CD4-positive, alpha-beta T cell (primary cell): ENCODE data around the gene TLCD3B. TPM values are rescaled to one million over a fixed set of nuclear protein-coding genes. Genes with fewer than 3 reads are reported as not detected.

Source experiments
- ATAC-seq: fragments of 200-7000 bp; cut with Tn5 transposase; one replicate; pipeline ENCODE4 v1.10.0; 2022; ENCODE audit warnings: mild to moderate bottlenecking; ENCODE audit not compliant: poor library complexity
- CTCF ChIA-PET: fragments of 350-600 bp; sonication (Branson Sonifier 250); formaldehyde crosslinking; loops from one replicate; lab custom pipeline; 2021; ENCODE audit warnings: antibody characterized with exemption, inconsistent platforms; lab: Charles Lee
- POLR2A ChIA-PET: fragments of 350-600 bp; sonication (Branson Sonifier 250); formaldehyde crosslinking; loops from one replicate; lab custom pipeline; 2021; ENCODE audit warnings: antibody characterized with exemption, inconsistent platforms; lab: Charles Lee
- DNase-seq, 14 experiments: peaks; one replicate each; pipeline ENCODE4 v3.0.0-alpha.2; 2013 to 2020; ENCODE audit warnings: mixed read lengths in 2 of 14
- H3K27ac ChIP-seq, 2 donors: one replicate each; pipeline versions ENCODE4 v1.5.1 to v1.7.0; 2013; ENCODE audit warnings: low read length in 2 of 2, low read depth in 1 of 2, mild to moderate bottlenecking in 1 of 2
- H3K27me3 ChIP-seq, 2 experiments: 1 replicate in 1 of 2; 2 replicates in 1 of 2; pipeline versions ENCODE4 v1.6.1 to v1.7.0; 2013; ENCODE audit warnings: low read length in 2 of 2, control low read depth in 1 of 2, mild to moderate bottlenecking in 1 of 2, moderate library complexity in 1 of 2; ENCODE audit not compliant: insufficient read depth in 2 of 2, control insufficient read depth in 1 of 2
- H3K36me3 ChIP-seq: one replicate; pipeline ENCODE4 v1.6.1; 2013; ENCODE audit warnings: low read length, control low read depth; ENCODE audit not compliant: insufficient read depth
- H3K4me1 ChIP-seq: one replicate; pipeline ENCODE4 v1.6.1; 2013; ENCODE audit warnings: low read length, control low read depth; ENCODE audit not compliant: insufficient read depth
- H3K4me3 ChIP-seq: one replicate; pipeline ENCODE4 v1.5.1; 2013; ENCODE audit warnings: mild to moderate bottlenecking, low read length, moderate library complexity
- H3K9me3 ChIP-seq, 2 experiments: 1 replicate in 1 of 2; 2 replicates in 1 of 2; pipeline versions ENCODE4 v1.6.1 to v1.7.0; 2013; ENCODE audit warnings: low read length in 2 of 2, mild to moderate bottlenecking in 2 of 2, control low read depth in 1 of 2, moderate library complexity in 1 of 2; ENCODE audit not compliant: control insufficient read depth in 1 of 2, insufficient read depth in 1 of 2
- H3K27ac Mint-ChIP-seq: one replicate; pipeline ENCODE4 v1.8.0; 2020; ENCODE audit warnings: mixed read lengths
- H3K27me3 Mint-ChIP-seq: one replicate; pipeline ENCODE4 v1.8.0; 2021; ENCODE audit warnings: mixed read lengths
- H3K36me3 Mint-ChIP-seq: one replicate; pipeline ENCODE4 v1.8.0; 2021; ENCODE audit warnings: low read depth, mixed read lengths
- H3K4me1 Mint-ChIP-seq: one replicate; pipeline ENCODE4 v1.8.0; 2021; ENCODE audit warnings: low read depth, mixed read lengths
- H3K4me3 Mint-ChIP-seq: one replicate; pipeline ENCODE4 v1.8.0; 2020; ENCODE audit warnings: mild to moderate bottlenecking, mixed read lengths
- H3K9me3 Mint-ChIP-seq: one replicate; pipeline ENCODE4 v1.8.0; 2020; ENCODE audit warnings: mixed read lengths
- CTCF ChIP-seq: fragments of 200-600 bp; IDR thresholded peaks from one replicate; pipeline ENCODE4 v1.8.0; 2022; ENCODE audit warnings: antibody characterized with exemption, mild to moderate bottlenecking
- intact Hi-C, 2 experiments: fragments of 100-400 bp; cut with DNase I in 1 of 2; cut with micrococcal nuclease in 1 of 2; formaldehyde crosslinking; loops; one replicate each; pipeline versions ENCODE4 v1.15.1 to v1.9.0; 2023 to 2025; cut with DNase I, micrococcal nuclease
- polyA plus RNA-seq, 2 donors: library from polyadenylated mRNA; unstranded; fragments of 120-200 nt; gene quantifications; one replicate each; pipeline ENCODE4 v1.2.1, GENCODE V29; 2013
- total RNA-seq, 174 experiments: library from RNA in 2 of 174; stranded (reverse) in 2 of 174; gene quantifications; one replicate each; pipeline ENCODE4 v1.2.3 and lab custom pipeline; 2021 to 2026

TLCD3B gene
- total RNA-seq: not detected
- not detected for polyA plus RNA-seq (2013, experiment 1 of 2)
- 0.05 TPM for polyA plus RNA-seq (2013, experiment 2 of 2)
- 0 to 1.6 (median 0) reads per million in 172 experiments for total RNA-seq (lab: John Stamatoyannopoulos, UW)

- no peaks in the 10 kb centered on the region for H3K36me3 Mint-ChIP-seq
- Histone ChIP-seq H3K36me3 (no peaks in the 10 kb centered on the region), H3K27me3 (peaks cover 42 to 51% of the 10 kb centered on the region in 2 experiments), H3K4me1 (peaks cover 28% of the 10 kb centered on the region), H3K4me3 (no peak within 1 kb of the TSS), H3K9me3 (peaks cover 0 to 17% of the 10 kb centered on the region in 2 experiments), H3K27ac (no peak within 1 kb of the TSS)
- ATAC-seq: peak; percentile 32
- peaks cover 14% of the 10 kb centered on the region for H3K4me1 Mint-ChIP-seq
- TF ChIP-seq CTCF: no peak
- CTCF ChIA-PET: interaction anchor here (0.7 to 0.9 kb wide), 2 partner anchors 24 to 108 kb away, joined by 4 to 5 read pairs; no protein-coding TSS in a partner anchor
- intact Hi-C loops: no loop called here
- H3K9me3 Mint-ChIP-seq: no peaks in the 10 kb centered on the region
- H3K27me3 Mint-ChIP-seq: peaks cover 59% of the 10 kb centered on the region
- no peak within 1 kb of the TSS for H3K27ac Mint-ChIP-seq
- POLR2A ChIA-PET: interaction anchor here (0.8 kb wide), 1 partner anchor 69 kb away, joined by 3 read pairs; the partner anchor contains the start of gene TMEM219
- DNase-seq: peak in 1 of 14 experiments; percentile 44
- peak within 1 kb of the TSS; percentile 39 for H3K4me3 Mint-ChIP-seq
These were observed at the start of gene TLCD3B for GRCh38 chr16:30030841-30031413. TLCD3B (minus strand) TSS chr16:30031271; CDS start chr16:30030527, 744 bp downstream.

GRCh38 chr16:30079480-30079879 lies 48.4 kb upstream of the TLCD3B start:
- no peaks in the 10 kb centered on the region for H3K27me3 ChIP-seq
- H3K4me1 Mint-ChIP-seq: peaks cover 39% of the 10 kb centered on the region
- H3K36me3 ChIP-seq: peaks cover 62% of the 10 kb centered on the region
- peaks cover 38% of the 10 kb centered on the region for H3K4me1 ChIP-seq
- no peaks in the 10 kb centered on the region for H3K9me3 ChIP-seq
- ChIA-PET CTCF (no interaction called here), POLR2A (interaction anchor here (0.8 to 6.1 kb wide), 4 partner anchors 11 to 338 kb away, joined by 4 to 73 read pairs (median 6); partner anchors contain the start of genes ALDOA and TBX6)
- no peaks in the 10 kb centered on the region for H3K9me3 Mint-ChIP-seq
- H3K27ac Mint-ChIP-seq: no peak overlapping the region
- no peak for DNase-seq
- no peak overlapping the region for H3K4me3 Mint-ChIP-seq
- ATAC-seq: no peak
- intact Hi-C loops: loop anchor here in 1 of 2 experiments (10.0 kb wide), 1 partner anchor 425 kb away; no protein-coding TSS in a partner anchor
- H3K27ac ChIP-seq: no peak overlapping the region
- no peak for TF ChIP-seq CTCF
- H3K36me3 Mint-ChIP-seq: peaks cover 79% of the 10 kb centered on the region
- H3K4me3 ChIP-seq: no peak overlapping the region
- no peaks in the 10 kb centered on the region for H3K27me3 Mint-ChIP-seq

- Histone ChIP-seq H3K27me3 (no peaks in the 10 kb centered on the region), H3K36me3 (peaks cover 55% of the 10 kb centered on the region), H3K27ac (no peak overlapping the region), H3K4me3 (no peak overlapping the region), H3K9me3 (no peaks in the 10 kb centered on the region), H3K4me1 (peaks cover 38% of the 10 kb centered on the region)
- ChIA-PET CTCF (no interaction called here), POLR2A (interaction anchor here (1.6 to 6.1 kb wide), 3 partner anchors 12 to 339 kb away, joined by 4 to 73 read pairs (median 6); partner anchors contain the start of gene ALDOA)
- peaks cover 39% of the 10 kb centered on the region for H3K4me1 Mint-ChIP-seq
- peaks cover 72% of the 10 kb centered on the region for H3K36me3 Mint-ChIP-seq
- H3K4me3 Mint-ChIP-seq: peak overlapping the region; percentile 25
- H3K27ac Mint-ChIP-seq: peak overlapping the region; percentile 96
- ATAC-seq (no peak), DNase-seq (no peak)
- no peaks in the 10 kb centered on the region for H3K27me3 Mint-ChIP-seq
- intact Hi-C loops: loop anchor here in 1 of 2 experiments (10.0 kb wide), 1 partner anchor 426 kb away; no protein-coding TSS in a partner anchor
- no peaks in the 10 kb centered on the region for H3K9me3 Mint-ChIP-seq
- TF ChIP-seq CTCF: no peak
These were observed 47.7 kb upstream of the TLCD3B start for GRCh38 chr16:30078744-30079143.
